Peyer's patch (tissue), 4 donors: Measurements from ENCODE around the gene SOX5.

Experiments used
- POLR2A ChIP-seq, 2 donors: fragments of 450-650 bp; IDR thresholded peaks; one replicate each; pipeline ENCODE4 v1.5.1; 2017; ENCODE audit warnings: antibody characterized with exemption in 2 of 2, mild to moderate bottlenecking in 2 of 2, moderate library complexity in 2 of 2
- TF ChIP-seq, protein P1 (sequence below), 6 experiments: fragments of 450-650 bp in 4 of 6; fragments of 200-600 bp in 2 of 6; sonication (generic) in 1 of 6; IDR thresholded peaks; one replicate each; pipeline ENCODE4 v1.5.1; 2017 to 2019; ENCODE audit warnings: antibody characterized with exemption in 6 of 6, mild to moderate bottlenecking in 3 of 6, moderate library complexity in 1 of 6

- TF ChIP-seq, protein P1, sequence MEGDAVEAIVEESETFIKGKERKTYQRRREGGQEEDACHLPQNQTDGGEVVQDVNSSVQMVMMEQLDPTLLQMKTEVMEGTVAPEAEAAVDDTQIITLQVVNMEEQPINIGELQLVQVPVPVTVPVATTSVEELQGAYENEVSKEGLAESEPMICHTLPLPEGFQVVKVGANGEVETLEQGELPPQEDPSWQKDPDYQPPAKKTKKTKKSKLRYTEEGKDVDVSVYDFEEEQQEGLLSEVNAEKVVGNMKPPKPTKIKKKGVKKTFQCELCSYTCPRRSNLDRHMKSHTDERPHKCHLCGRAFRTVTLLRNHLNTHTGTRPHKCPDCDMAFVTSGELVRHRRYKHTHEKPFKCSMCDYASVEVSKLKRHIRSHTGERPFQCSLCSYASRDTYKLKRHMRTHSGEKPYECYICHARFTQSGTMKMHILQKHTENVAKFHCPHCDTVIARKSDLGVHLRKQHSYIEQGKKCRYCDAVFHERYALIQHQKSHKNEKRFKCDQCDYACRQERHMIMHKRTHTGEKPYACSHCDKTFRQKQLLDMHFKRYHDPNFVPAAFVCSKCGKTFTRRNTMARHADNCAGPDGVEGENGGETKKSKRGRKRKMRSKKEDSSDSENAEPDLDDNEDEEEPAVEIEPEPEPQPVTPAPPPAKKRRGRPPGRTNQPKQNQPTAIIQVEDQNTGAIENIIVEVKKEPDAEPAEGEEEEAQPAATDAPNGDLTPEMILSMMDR (IDR thresholded peaks at IDR 0.05), result no peak
- no peak for TF ChIP-seq POLR2A (IDR thresholded peaks at IDR 0.05)
Observed at GRCh38 chr12:23666866-23667265, 282.6 kb downstream of the SOX5 start.
